Pancreas (tissue), 10 donors: ENCODE results near the gene NATD1. TPM values are rescaled to one million over a fixed set of nuclear protein-coding genes. Genes with fewer than 3 reads are reported as not detected.

Experiments used
- ATAC-seq, 4 donors: fragments of 200-7000 bp; cut with Tn5 transposase; one replicate each; pipeline versions ENCODE4 v1.8.0 to v1.9.1; 2020; ENCODE audit warnings: mild to moderate bottlenecking in 4 of 4, moderate library complexity in 4 of 4
- DNase-seq, 6 donors: peaks; one replicate each; pipeline ENCODE4 v3.0.0-alpha.2; 2020
- FAIRE-seq: peaks from 2 replicates; lab custom pipeline; 2012; peaks lifted over from hg19 to GRCh38; lab: Jason Lieb, UNC
- H3K27ac ChIP-seq, 4 donors: fragments of 200-600 bp; sonication (generic); 1 replicate in 3 of 4; 2 replicates in 1 of 4; pipeline versions ENCODE4 v1.5.0 to v1.8.0; 2020
- H3K27me3 ChIP-seq, 4 donors: fragments of 200-600 bp; one replicate each; pipeline ENCODE4 v1.8.0; 2021
- H3K36me3 ChIP-seq, 3 donors: fragments of 200-600 bp; sonication (generic) in 1 of 3; one replicate each; pipeline versions ENCODE4 v1.5.0 to v1.8.0; 2020 to 2021
- H3K4me1 ChIP-seq, 3 donors: fragments of 200-600 bp; one replicate each; pipeline ENCODE4 v1.8.0; 2021
- H3K4me3 ChIP-seq, 4 donors: fragments of 200-600 bp; sonication (generic) in 2 of 4; one replicate each; pipeline versions ENCODE4 v1.5.0 to v1.8.0; 2020 to 2021
- H3K9me3 ChIP-seq, 4 donors: fragments of 200-600 bp; one replicate each; pipeline ENCODE4 v1.8.0; 2021
- CTCF ChIP-seq, 4 donors: fragments of 200-600 bp; sonication (generic) in 3 of 4; IDR thresholded peaks; one replicate each; pipeline versions ENCODE4 v1.5.0 to v1.8.0; 2021; ENCODE audit warnings: antibody characterized with exemption in 4 of 4
- WGBS, 2 donors: extraction: QIAGEN DNeasy Blood & Tissue Kit; methylation state at CpG; one replicate each; pipeline ENCODE4 v1.1.7; 2013; 5-methylcytosine and 5-hydroxymethylcytosine counted together
- intact Hi-C, 3 donors: fragments of 100-400 bp; cut with DNase I; formaldehyde crosslinking; loops; one replicate each; pipeline versions ENCODE4 v1.11.1 to v1.14.2; 2022
- polyA plus RNA-seq, 2 donors: library from polyadenylated mRNA; stranded (reverse); fragments of 200-250 nt; gene quantifications; one replicate each; pipeline ENCODE4 v1.2.3, GENCODE V29; 2013
- total RNA-seq, 6 donors: library from RNA; stranded (reverse); fragmentation: NEBNext Ultra II Directional in 4 of 6; extraction: Animal tissue kit (Norgen Biotek cat#: 25700) in 4 of 6; gene quantifications; one replicate each; pipeline versions ENCODE4 v1.2.1 to v1.2.4, GENCODE V29; 2021 to 2023
- donor health status: healthy with polysubstance abuse.
- donor health status: DM: no; HTN: no; CAD: no; lungs with moderate emphysema.
- donor health status: DM: no; HTN: no; CAD: no.
- donor health status: control.
- donor health status: control.
- donor health status: Bipolar disorder and iron deficiency.
- donor health status: DM: yes; HTN: yes; CAD: no.
- donor health status: DM: no; HTN: no; CAD: no.
- donor health status: DM: no; HTN: no; CAD: no.
- donor health status: DM: yes; HTN: yes; CAD: no.

Gene NATD1
- total and polyA plus RNA-seq, 8 donors: 2.3 to 8.3 (median 4.2) TPM

DNA sequence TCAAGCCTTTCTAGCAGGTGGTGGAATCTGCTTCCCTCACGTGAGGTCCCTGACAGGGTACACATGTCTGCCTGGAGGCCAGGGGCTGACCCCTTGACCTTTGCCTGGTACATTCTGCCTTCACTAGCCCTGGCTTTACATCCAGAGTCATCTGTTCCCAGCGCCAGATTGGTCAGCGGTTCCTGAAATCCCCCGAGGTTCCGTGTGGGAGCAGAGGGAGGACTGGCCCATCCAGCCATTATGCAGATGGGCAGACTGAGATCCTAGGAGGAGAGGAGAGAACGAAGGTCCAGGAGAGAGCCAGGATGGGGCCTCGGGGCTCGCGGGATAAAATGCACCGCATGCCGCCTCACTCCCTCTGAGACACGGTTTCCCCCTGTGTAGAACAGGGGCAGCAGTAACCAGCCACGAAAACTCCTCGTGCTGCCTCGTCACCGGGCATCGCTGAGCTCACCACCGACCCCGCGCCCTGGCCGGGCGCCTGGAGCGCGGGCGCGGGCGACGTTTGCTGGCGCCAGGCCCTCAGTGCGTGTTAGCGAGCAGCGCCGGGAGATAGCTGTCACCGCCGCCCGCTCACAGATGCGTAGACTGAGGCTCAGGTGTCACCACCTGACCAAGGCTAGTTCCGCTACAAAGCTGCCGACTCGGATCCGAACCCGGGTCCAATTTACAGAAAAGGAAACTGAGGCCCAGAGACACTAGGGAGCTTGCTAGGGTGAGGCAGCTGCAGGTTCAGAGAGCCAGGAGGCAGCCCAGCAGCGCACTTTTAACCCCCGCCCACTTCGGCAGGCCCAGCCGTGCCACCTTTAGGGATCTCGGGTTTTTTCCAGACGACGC, 30.5 kb upstream of the NATD1 start:
- peaks cover 20 to 23% (median 23%) of the 10 kb centered on the region in 3 donors for H3K4me1 ChIP-seq
- peak overlapping the region; percentile 73 to 90 (median 84) for H3K4me3 ChIP-seq
- DNase-seq (peak in 5 of 6 donors; percentile 24 to 77 (median 73)), FAIRE-seq (no peak), ATAC-seq (peak; percentile 0 to 3 (median 0))
- no peaks in the 10 kb centered on the region for H3K9me3 ChIP-seq
- no peaks in the 10 kb centered on the region for H3K36me3 ChIP-seq
- WGBS, 2 donors: 14% methylated on average over 49 of the region's 49 CpGs
- H3K27ac ChIP-seq: peak overlapping the region; percentile 35 to 80 (median 42)
- no peaks in the 10 kb centered on the region for H3K27me3 ChIP-seq
- TF ChIP-seq CTCF (IDR thresholded peaks at IDR 0.05): no peak
- intact Hi-C loops: loop anchor here in 1 of 3 donors (5.0 kb wide), 1 partner anchor 224 kb away; no protein-coding TSS in a partner anchor

- no peak for ATAC-seq
- 70 to 81% methylated on average over 5 of the region's 5 CpGs for WGBS, 2 donors
- no peak for FAIRE-seq
- TF ChIP-seq CTCF (IDR thresholded peaks at IDR 0.05): no peak
- Histone ChIP-seq H3K9me3 (no peaks in the 10 kb centered on the region), H3K27ac (no peak overlapping the region), H3K4me3 (no peak overlapping the region), H3K4me1 (peaks cover 12 to 15% (median 15%) of the 10 kb centered on the region in 3 donors), H3K36me3 (no peaks in the 10 kb centered on the region), H3K27me3 (no peaks in the 10 kb centered on the region)
- intact Hi-C loops: loop anchor here in 1 of 3 donors (5.0 kb wide), 1 partner anchor 224 kb away; no protein-coding TSS in a partner anchor
- DNase-seq: no peak
Observed at GRCh38 chr17:21282850-21283249, 29.6 kb upstream of the NATD1 start.

DNA sequence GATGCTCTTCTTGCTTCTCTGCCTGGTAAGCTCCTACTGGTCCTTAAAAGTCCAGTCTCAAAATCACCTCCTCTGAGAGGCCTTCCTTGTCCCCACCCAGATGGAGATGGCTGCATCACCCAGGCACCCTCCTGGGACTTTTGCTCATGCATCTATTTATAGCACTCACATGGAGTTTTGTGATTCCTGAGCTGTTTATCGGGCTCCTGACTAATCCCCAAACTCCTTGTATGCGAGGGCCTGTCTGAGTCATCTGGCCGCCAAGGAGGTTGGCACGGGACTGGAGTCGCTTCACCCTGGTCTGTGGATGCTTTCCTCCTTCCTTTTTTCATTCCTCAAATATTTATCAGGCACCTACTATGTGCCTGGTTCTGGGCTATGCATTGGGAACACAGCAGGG, 29.0 kb upstream of the NATD1 start:
- intact Hi-C loops: loop anchor here in 1 of 3 donors (5.0 kb wide), 1 partner anchor 225 kb away; no protein-coding TSS in a partner anchor
- Histone ChIP-seq H3K27ac (no peak overlapping the region), H3K27me3 (no peaks in the 10 kb centered on the region), H3K36me3 (no peaks in the 10 kb centered on the region), H3K9me3 (no peaks in the 10 kb centered on the region), H3K4me1 (peaks cover 8 to 10% (median 8%) of the 10 kb centered on the region in 3 donors), H3K4me3 (no peak overlapping the region)
- 71 to 82% methylated on average over 5 of the region's 5 CpGs for WGBS, 2 donors
- DNase-seq: no peak
- TF ChIP-seq CTCF (IDR thresholded peaks at IDR 0.05): no peak
- no peak for ATAC-seq
- no peak for FAIRE-seq

DNA sequence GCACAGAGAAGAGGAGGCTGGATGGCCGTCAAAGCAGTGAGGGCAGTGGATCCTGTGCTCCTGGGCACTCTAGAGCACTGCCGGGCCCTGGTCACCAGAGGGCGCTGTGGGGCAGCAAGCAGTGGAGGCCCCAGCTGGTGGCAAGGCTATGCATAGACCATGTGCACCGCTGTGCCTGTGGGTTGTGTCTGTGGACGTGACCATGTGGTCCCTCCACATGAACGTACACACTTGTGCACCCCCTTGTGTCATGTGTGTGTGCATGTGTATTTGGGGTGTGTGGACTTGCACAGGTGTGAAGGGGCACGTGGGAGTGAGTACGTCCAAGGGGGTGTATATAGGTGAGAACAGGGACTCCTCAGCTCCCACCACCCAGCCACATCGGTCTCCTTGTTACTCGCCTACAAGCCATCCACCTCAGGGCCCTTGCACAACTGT, 26.9 kb upstream of the NATD1 start:
- ATAC-seq (peak; percentile 27 to 59 (median 52)), DNase-seq (peak; percentile 77 to 97 (median 90)), FAIRE-seq (no peak)
- Histone ChIP-seq H3K27ac (no peak overlapping the region), H3K4me1 (peaks cover 0 to 3% (median 3%) of the 10 kb centered on the region in 3 donors), H3K27me3 (no peaks in the 10 kb centered on the region), H3K4me3 (no peak overlapping the region), H3K9me3 (no peaks in the 10 kb centered on the region), H3K36me3 (no peaks in the 10 kb centered on the region)
- peak; percentile 97 to 98 (median 98) for TF ChIP-seq CTCF (IDR thresholded peaks at IDR 0.05)
- intact Hi-C loops: loop anchor here in 1 of 3 donors (5.0 kb wide), 1 partner anchor 227 kb away; no protein-coding TSS in a partner anchor
- WGBS, 2 donors: 18 to 26% methylated on average over 10 of the region's 10 CpGs
